Measurements from ENCODE around the gene UBAP1L.

DNA sequence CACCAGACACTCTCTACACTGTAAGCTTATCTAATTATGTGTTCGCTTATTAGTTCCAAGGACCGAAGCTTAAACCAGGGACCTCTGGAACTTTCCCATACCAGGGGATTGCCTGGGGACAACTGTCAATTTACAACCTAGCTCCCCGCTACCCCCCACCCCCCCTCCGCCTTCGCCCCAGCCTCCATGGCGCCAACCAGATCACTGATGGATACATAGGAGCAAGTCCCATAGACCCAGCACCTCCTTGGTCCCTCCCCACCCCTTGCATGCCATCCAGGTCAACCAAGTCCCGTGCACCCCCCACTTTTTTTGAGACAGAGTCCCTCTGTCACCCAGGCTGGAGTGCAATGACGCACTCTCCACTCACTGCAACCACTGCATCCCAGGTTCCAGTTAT, 19.5 kb upstream of the UBAP1L start:
- TF ChIP-seq, protein P1, sequence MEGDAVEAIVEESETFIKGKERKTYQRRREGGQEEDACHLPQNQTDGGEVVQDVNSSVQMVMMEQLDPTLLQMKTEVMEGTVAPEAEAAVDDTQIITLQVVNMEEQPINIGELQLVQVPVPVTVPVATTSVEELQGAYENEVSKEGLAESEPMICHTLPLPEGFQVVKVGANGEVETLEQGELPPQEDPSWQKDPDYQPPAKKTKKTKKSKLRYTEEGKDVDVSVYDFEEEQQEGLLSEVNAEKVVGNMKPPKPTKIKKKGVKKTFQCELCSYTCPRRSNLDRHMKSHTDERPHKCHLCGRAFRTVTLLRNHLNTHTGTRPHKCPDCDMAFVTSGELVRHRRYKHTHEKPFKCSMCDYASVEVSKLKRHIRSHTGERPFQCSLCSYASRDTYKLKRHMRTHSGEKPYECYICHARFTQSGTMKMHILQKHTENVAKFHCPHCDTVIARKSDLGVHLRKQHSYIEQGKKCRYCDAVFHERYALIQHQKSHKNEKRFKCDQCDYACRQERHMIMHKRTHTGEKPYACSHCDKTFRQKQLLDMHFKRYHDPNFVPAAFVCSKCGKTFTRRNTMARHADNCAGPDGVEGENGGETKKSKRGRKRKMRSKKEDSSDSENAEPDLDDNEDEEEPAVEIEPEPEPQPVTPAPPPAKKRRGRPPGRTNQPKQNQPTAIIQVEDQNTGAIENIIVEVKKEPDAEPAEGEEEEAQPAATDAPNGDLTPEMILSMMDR (IDR thresholded peaks at IDR 0.05; ENCODE audit: low read length) = no peak
- TF ChIP-seq EZH2 (optimal IDR thresholded peaks at IDR 0.05; ENCODE audit: low read depth, low read length) = no peak
